NCI-H2081 treated with DMSO at 0.1 percent for 48 hours (cell line): ENCODE data around the gene MAP2K5.

Experiments used
- DNase-seq: peaks from one replicate; lab custom pipeline; 2025; lab: John Stamatoyannopoulos, UW

Gene MAP2K5

DNA sequence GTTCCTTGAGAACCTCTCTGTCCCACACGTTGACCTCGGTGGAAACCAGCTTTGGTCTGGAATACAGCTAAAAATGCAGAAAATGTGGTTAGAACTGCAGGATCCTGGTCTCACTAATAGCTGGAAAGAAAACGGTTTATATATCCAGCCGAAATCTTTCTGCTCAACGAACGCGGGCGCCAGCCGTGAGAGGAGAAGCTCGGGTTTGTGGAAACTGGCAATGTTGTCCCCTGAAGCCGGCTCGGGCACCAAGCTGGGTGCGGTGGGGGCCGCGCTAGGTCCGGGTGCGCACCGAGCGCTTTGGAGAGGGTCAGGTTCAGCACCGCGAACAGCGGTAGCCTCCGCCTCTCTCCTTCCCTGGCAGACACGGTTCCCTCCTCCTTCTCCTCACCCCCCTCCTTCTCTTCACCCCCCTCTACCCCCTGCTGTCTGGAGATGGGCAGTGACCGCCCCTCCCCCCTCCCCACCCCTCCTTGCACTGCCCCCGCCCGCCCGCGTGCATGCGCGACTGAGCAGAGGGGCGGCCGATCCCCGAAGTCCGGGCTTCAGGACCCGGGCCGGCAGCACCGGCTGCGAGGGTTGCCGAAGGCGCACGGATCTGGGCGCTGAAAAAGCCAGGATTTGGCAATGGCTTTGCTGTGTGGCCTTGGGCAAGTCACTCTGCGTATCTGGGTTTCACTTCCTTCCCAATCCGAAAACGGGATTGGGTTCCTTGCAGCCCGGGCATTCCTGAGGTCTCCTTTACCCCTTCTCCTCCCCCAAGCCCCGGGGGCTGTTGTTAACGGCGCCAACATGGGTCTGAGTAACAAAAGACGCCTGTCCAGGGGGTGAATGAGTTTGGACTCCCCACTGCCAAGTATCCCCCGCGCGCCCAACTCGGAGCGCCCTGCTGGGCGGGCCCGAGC lies 282.7 kb downstream of the MAP2K5 start, which contains the start of gene SKOR1:
SKOR1 (plus strand) TSS at position 534 of the 905 bp plus-strand sequence; CDS start at position 628, 94 bp downstream.
- no peak for DNase-seq

DNA sequence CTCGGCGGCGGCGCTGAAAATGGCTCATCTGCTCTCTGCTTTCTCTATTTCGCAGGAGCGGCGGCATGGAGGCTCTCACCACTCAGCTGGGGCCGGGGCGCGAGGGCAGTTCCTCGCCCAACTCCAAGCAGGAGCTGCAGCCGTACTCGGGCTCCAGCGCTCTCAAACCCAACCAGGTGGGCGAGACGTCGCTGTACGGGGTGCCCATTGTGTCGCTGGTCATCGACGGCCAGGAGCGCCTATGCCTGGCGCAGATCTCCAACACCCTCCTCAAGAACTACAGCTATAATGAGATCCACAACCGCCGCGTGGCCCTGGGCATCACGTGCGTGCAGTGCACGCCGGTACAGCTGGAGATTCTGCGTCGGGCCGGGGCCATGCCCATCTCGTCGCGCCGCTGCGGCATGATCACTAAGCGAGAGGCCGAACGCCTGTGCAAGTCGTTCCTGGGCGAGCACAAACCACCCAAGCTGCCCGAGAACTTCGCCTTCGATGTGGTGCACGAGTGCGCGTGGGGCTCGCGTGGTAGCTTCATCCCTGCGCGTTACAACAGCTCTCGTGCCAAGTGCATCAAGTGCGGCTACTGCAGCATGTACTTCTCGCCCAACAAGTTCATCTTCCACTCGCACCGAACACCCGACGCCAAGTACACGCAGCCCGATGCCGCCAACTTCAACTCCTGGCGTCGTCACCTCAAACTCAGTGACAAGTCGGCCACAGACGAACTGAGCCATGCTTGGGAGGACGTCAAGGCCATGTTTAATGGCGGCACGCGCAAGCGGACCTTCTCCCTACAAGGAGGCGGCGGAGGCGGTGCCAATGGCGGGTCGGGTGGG lies 283.6 kb downstream of the MAP2K5 start:
- DNase-seq = no peak

DNA sequence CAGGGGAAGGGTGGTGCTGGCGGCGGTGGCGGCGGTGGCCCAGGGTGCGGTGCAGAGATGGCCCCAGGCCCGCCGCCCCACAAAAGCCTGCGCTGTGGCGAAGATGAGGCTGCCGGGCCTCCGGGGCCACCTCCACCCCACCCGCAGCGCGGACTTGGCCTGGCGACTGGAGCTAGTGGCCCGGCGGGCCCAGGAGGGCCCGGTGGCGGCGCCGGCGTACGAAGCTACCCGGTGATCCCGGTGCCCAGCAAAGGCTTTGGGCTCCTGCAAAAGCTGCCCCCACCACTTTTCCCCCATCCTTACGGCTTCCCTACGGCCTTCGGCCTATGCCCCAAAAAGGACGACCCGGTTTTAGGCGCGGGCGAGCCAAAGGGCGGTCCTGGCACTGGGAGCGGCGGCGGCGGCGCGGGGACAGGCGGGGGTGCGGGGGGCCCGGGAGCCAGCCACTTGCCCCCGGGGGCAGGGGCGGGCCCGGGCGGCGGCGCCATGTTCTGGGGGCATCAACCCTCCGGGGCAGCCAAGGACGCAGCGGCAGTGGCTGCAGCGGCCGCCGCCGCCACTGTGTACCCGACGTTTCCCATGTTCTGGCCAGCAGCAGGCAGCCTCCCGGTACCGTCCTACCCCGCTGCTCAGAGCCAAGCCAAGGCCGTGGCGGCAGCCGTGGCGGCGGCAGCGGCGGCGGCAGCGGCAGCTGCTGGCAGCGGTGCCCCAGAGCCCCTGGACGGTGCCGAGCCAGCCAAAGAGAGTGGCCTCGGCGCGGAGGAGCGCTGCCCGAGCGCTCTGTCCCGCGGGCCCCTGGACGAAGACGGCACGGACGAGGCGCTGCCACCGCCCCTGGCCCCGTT lies 284.4 kb downstream of the MAP2K5 start:
- no peak for DNase-seq

DNA sequence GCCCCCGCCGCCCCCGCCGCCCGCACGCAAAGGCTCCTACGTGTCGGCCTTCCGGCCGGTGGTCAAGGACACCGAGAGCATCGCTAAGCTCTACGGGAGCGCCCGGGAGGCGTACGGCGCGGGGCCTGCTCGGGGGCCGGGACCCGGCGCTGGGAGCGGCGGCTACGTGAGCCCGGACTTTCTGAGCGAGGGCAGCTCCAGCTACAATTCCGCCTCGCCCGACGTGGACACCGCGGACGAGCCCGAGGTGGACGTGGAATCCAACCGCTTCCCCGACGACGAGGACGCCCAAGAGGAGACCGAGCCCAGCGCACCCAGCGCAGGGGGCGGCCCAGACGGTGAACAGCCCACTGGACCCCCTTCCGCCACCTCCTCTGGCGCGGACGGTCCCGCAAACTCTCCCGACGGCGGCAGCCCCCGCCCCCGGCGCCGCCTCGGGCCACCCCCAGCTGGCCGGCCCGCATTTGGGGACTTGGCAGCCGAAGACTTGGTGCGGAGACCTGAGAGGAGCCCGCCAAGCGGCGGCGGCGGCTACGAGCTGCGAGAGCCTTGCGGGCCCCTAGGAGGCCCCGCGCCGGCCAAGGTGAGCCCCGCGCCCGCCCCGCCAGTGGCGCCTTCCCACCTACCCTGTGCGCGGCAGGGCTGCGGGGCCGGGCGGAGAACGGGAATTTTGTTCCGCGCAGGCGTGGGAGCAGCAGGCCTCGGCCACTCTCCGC lies 285.2 kb downstream of the MAP2K5 start:
- DNase-seq = no peak

DNA sequence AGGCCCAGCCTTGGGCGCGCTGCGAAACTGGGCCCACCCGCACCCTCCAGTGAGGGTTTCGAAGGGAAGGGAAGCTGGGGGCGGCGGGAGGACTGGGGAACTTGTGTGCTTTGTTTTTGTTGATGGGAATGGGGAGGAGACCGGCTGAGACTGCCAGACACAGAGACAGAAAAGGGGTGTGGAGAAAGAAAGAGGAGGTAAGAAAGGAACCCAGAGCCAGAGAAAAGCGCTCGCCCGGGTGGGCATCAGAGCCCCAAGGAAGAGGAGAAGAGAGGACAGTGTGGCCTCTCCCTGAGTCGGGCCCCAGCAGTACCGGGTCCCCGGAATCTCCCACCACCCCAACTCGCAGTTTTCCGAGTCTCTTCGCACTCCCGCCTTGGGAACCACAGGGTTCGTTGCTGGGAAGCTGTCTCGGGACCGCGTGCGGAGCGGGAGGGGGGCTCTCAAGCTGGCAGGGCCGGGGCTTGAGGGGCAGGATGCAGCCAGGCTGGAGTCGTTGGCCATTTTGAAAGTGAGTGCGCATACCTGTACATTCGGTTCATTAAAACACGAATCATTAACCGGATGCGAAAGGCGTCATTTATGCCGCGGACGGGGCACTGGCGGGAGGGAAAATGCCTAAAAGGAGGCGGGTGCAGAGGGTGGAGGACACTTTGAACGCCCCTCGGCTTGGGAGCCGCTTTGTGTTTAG lies 285.9 kb downstream of the MAP2K5 start:
- no peak for DNase-seq

- no peak for DNase-seq
Observed at GRCh38 chr15:67828969-67829646, 286.6 kb downstream of the MAP2K5 start.

DNA sequence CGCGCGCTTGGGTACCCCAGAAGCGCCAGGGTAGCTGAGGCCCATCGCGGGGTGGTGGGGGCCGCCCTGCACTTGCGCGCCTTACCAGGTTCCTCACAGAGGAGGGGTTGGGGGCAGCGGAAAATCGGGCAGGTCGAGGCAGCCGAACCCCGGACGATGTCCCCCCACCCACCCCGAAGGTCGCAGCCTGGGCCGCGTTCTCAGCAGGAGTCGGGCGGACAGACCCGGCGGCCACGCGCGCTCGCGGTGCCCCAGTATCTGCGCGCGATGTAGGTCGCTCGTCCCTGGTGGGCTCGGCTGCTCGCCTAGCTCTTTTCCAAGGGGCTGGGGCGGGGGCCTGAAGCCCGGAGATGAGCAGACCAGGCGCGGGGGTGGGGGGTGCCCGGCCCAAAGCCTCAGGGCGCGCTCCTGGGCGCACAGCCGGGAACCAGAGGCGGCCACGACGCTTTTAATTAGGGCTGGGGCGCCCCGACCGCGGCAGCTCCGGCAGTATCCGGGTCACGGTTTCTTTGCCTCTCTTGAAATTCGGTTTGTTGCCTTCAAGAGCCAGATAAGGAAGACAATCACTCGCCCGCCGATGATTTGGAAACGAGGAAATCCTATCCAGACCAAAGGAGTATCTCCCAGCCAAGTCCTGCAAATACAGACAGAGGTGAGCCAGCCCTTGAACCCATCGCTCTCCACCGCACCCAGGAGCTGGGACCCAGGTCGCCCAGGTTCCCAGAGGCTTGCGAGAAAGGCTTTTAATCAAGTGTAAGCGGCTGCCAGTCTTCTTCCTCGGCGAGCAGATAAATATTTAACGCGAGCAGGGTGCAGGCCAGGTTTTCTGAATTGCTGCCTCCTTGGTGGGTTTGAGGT lies 287.4 kb downstream of the MAP2K5 start:
- no peak for DNase-seq

DNA sequence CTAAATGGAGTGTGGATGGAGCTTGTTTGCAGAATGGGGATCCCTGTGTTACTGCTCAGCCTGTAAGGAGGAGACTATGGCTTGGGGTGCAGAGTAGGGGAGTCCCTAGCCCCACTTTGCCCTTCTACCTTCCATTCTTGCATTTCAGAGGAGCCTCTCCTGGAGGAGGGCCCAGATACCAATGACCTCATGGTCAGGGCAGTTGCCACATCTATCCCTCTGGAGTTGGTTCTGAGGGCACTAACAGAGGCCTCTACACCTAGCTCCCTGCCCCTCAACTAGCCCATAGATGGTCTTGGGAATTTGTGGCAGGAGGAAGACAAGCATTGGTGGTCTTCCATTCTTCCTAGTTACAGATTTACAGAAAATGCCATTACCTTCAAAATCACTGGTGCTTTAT lies 288.9 kb downstream of the MAP2K5 start:
- no peak for DNase-seq

DNA sequence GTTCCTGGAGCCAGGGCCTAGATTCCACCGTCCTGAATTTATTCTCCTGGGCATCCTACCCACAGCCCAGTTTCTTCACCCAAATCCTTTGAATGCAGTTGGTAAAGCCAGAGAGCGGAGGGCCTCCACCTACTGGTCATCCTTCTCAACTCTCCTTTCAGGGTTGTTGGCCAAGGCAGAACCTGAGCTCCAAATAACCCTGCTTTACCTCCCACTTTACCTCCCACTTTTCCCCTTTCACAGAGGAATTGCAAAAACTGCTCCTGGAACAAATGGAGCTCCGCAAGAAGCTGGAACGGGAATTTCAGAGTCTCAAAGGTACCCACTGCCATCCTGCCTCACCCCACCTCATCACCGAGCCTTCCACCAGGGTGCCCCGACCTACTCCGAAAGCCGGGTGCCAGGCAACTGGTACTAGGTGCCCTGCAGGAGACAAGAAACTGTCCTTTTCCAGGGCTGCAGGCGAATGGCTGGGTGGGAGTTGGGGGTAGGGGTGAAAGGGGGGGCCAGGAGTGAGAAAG lies 289.6 kb downstream of the MAP2K5 start:
- DNase-seq = no peak

GRCh38 chr15:67832897-67833709 lies 290.6 kb downstream of the MAP2K5 start:
- no peak for DNase-seq

DNA sequence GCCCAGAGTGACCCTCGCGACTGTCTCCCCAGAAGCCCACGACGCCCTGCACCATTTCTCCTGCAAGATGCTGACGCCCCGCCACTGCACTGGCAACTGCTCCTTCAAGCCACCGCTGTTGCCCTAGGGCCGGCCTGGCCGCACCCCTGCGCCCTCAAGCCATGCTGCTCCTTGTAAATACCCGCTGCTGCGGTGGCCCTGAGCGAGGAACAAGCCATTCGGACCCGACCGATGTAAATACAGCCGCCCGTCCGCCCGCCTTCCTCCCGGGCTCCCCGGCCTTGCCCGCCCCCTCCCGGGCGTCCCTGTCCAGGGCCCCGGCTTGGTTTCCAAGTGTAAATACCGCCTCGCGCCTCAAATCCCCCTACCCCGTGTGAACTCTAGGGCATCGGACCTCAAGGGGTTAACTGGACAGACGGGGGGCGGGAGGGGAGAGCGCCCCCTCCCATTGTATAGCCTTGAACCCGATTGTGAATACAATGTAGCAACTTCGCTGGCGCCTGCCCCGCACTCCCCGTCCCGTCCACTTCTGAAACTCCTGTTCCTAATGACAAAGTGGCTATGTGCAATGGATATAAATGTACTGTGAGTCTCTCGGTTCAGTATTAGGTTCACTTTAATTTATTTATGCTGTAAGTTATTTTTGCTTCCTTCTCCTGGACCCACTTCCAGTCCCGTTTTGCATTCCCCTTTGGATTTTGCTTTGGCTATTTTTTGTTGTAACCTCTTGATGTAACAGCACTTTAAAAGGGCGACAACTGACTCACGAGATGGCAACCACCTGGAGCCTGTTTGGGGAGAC lies 291.4 kb downstream of the MAP2K5 start:
- no peak for DNase-seq

DNA sequence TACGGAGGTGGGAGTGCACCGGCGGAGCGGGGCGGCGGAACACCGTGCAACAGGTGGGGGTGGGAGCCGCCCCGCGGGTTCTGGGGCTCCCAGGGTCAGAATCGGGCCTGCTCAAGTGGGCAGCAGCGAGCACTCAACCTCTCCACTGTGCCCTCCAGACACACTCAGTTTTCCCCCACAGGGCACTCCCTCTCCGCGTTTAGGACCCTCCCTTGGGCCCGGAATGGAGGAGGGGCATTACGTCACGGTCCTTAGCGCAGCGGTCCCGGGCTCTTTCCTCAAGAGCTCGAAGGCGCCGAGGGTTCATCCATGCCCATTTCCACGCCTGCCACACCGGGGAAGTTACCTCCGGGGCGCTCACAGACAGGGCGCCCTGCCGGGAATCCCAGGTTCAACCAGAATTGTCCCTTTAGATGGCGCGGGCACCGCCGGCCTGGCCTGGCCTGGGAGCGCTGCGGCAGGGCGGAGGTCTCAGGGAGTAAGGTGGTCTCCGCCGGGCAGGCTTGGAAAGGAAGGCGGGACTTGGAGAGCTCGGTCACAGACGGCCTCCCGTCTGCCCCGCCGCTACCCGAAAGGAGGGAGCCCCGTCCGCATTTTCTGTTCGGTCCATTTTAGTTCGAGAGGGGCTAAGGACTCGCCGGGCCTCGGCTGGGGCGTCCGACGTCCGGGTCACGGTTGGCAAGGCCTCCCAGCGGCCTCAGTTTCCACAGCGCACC lies 292.2 kb downstream of the MAP2K5 start:
- DNase-seq = no peak

DNA sequence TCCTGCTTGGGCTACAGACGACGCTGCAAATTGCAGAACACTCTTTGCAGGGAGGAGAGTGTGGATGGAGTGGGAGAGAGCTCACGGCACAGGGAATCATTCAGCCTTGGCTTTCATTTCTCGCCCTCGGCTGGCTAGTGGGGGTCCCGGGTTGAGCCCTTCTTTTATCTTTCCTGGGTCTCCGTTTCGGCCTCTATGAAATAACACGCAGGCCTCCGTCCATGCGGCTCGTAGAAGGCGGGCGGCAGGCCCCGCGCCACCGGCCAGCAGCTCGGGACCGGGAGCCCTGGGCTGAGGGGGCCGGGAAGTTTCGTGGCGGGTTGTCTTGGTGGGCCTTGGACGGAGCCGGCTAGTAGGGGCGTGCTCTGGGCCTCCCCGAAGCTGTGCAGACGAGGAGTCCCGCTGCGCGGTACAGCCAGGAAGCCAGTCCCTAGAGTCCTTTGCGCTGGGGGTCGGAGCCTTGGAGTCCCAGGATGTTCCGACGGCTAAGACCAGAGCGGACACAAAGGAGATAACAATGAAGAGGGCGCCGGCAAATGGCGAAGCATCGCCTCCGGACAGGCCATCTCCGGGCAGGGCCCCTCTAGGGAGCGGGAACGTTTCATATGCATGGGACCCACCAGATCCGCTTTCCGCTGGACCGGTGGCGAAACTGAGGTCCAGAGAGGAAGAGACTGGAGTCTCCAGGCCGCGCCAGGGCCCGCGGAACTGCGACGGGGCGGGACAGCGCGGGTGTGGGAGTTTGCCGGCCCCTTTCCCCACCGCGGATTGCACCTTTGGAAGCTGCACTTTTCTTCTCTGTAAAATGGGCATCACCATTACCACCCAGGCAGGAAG lies 293.0 kb downstream of the MAP2K5 start:
- DNase-seq = no peak

DNA sequence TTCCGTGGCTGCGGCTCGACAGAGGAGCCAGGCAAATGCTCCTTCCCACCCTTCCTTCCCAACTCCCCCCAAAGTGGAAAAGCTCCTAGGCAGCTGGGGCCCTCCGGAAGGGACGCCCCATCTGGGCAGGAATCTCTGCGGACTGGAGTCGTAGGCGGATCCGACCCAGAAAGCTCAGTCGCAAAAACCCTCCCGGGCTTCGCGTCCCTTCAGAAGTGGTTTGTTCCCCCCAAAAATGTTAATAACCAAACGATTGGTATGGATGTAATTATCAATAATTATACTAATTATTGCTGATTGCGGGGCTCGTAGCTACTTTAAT lies 293.6 kb downstream of the MAP2K5 start:
- DNase-seq = no peak

DNA sequence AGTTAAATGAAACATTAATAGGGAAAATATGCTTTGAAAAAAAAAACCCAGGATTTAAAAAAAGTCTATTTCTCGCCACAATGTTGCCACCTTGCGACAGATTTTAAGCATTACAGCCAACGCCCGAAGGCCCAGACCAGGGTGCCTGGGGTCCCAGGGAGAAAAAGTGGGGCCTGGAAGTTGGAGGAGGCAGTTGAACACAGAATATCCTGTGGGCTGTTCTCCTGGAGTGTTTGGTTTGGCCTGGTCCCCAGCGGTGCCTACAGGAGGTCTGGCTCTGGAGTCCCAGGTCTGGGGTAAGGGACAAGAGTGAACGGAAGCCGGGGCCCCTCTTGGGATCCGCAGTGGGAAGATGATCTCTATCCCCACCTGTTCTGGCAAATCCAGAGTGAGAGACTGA lies 294.0 kb downstream of the MAP2K5 start:
- DNase-seq = no peak

DNA sequence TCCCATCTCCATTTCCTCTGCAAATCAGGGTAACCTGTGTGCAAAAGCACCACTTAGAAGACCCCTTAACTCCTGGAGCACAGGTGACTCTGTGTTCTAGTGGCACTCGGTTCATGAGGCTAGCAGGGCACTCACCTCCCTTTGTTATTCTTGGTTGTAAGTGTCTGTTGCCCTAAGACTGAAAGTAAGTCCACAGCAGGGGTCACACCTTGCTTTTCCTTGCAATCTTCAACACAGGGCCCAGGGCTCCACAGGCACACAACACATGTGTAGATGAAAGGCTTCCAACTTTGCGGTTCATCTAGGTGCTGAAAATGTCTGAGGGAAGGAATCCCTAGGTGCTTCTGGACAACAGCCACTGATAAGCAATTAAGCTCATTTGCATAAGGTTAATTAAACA lies 294.5 kb downstream of the MAP2K5 start:
- no peak for DNase-seq
